Uterus (tissue), 2 donors: ENCODE measurements around the gene ZC3H4.

Source experiments
- POLR2A ChIP-seq, 2 donors: fragments of 450-650 bp; IDR thresholded peaks; one replicate each; pipeline ENCODE4 v1.6.1; 2016; ENCODE audit warnings: antibody characterized with exemption in 2 of 2, mild to moderate bottlenecking in 1 of 2, moderate library complexity in 1 of 2
- TF ChIP-seq, protein P1 (sequence below), 4 experiments: fragments of 200-600 bp in 2 of 4; fragments of 450-650 bp in 2 of 4; sonication (generic) in 2 of 4; IDR thresholded peaks; one replicate each; pipeline ENCODE4 v1.5.1; 2016 to 2019; ENCODE audit warnings: antibody characterized with exemption in 4 of 4, mild to moderate bottlenecking in 2 of 4, moderate library complexity in 1 of 4

DNA sequence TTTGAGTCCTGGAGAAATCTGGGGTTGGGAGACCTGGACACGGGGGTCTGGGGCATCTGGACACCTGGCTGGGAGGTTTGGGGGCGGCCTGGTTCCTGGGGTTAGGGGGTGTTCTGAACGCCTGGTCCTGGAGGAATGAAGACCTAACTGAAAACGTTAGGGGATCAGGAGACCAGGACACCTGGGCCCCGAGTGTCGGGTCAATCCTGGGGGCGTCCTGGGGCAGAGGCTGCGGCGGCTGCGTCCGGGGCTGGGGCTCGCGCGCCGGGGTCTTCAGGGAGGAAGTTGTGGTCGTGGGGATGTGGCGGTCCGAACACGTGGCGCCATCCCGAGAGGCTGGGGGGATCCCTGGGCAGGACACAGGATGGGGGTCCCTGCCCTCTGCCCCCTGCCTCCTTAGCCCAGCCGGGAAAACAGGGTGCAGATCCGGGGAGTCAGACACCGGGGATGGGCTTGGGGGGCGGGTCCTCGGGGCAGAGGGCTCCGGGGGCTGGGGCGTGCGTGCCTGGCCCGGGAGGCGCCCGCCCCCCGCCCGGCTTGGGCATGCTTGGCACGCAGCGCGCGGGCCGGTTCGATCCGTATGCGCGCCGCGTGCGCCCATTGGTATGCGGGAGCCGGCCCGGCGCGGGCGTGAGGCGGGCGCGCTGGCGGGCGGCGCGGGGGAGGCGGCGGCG lies 93.3 kb downstream of the ZC3H4 start:
- TF ChIP-seq, protein P1, sequence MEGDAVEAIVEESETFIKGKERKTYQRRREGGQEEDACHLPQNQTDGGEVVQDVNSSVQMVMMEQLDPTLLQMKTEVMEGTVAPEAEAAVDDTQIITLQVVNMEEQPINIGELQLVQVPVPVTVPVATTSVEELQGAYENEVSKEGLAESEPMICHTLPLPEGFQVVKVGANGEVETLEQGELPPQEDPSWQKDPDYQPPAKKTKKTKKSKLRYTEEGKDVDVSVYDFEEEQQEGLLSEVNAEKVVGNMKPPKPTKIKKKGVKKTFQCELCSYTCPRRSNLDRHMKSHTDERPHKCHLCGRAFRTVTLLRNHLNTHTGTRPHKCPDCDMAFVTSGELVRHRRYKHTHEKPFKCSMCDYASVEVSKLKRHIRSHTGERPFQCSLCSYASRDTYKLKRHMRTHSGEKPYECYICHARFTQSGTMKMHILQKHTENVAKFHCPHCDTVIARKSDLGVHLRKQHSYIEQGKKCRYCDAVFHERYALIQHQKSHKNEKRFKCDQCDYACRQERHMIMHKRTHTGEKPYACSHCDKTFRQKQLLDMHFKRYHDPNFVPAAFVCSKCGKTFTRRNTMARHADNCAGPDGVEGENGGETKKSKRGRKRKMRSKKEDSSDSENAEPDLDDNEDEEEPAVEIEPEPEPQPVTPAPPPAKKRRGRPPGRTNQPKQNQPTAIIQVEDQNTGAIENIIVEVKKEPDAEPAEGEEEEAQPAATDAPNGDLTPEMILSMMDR (IDR thresholded peaks at IDR 0.05): no peak
- TF ChIP-seq POLR2A (IDR thresholded peaks at IDR 0.05): no peak
